NT2/D1 (cell line): Measurements from ENCODE around the gene NPAS3.

Experiments
- SUZ12 ChIP-seq: IDR thresholded peaks from 2 replicates; pipeline ENCODE4 v1.6.1; 2011; ENCODE audit not compliant: insufficient read length, insufficient read depth; ENCODE audit errors: extremely low read depth
- YY1 ChIP-seq: IDR thresholded peaks from 2 replicates; pipeline ENCODE4 v1.6.1; 2011; ENCODE audit not compliant: insufficient read length, insufficient read depth
- ZNF274 ChIP-seq: IDR thresholded peaks from 2 replicates; pipeline ENCODE4 v1.6.1; 2011; ENCODE audit warnings: mild to moderate bottlenecking, low read depth, low read length

DNA sequence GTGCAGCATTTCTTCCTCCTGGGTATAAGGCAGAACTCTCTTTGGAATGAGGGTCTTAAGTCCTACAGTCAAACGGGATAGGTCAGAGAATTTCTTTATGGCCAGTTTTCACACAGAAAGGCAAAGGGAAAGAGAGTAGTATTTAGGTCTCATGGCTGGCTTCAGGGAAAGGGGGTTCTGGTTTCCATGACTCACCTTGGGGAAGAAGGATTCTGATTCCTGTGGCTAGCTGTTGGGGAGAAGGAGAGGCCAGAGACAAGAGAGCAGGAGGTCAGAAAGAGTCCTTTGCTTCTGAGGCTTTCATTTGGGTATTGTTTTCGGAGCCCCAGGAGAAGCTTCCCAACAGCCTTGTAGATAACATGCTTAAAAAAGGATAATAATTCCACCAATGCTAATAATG, 332.5 kb downstream of the NPAS3 start:
- TF ChIP-seq YY1 (no peak), ZNF274 (no peak), SUZ12 (no peak)
